ENCODE results near the gene SKIC2. TPM values are rescaled to one million over a fixed set of nuclear protein-coding genes. Genes with fewer than 3 reads are reported as not detected.
"Not testable (repeated sequence)": the region's sequence is repeated elsewhere in the genome, so short reads cannot be mapped to it uniquely, and the experiment has no call there.

The SKIC2 gene
- total RNA-seq, 4 donors from 2014 or later = 52.8 to 173 (median 71.3) TPM

- H3K36me3 ChIP-seq; H3K9me3 ChIP-seq; H3K4me3 ChIP-seq; DNase-seq; in situ Hi-C loops (cut with MboI; ENCODE audit: low pct_ligation_motif_present in 1 of 4, low pct_unique_long_range_greater_than_20kb in 1 of 4, low sequenced_read_pairs in 3 of 4); intact Hi-C loops (cut with DNase I; ENCODE audit: low total_unique reads); H3K27ac ChIP-seq; H3K4me1 ChIP-seq; H3K27me3 ChIP-seq: not testable (repeated sequence)
- 100% methylated on average over 1 of the region's 12 CpGs; no CpG with 5 or more reads in 1 of the 2 donors for WGBS, 2 donors (ENCODE audit: low coverage in 1 of 2)
Observed at GRCh38 chr6:32009537-32009936, 50.6 kb downstream of the SKIC2 start.

GRCh38 chr6:32010856-32011530 lies 52.0 kb downstream of the SKIC2 start:
- in situ Hi-C loops (cut with MboI; ENCODE audit: low pct_ligation_motif_present in 1 of 4, low pct_unique_long_range_greater_than_20kb in 1 of 4, low sequenced_read_pairs in 3 of 4); intact Hi-C loops (cut with DNase I; ENCODE audit: low total_unique reads): not testable (repeated sequence)

GRCh38 chr6:32012941-32013617 lies 54.1 kb downstream of the SKIC2 start:
- in situ Hi-C loops (cut with MboI; ENCODE audit: low pct_ligation_motif_present in 1 of 4, low pct_unique_long_range_greater_than_20kb in 1 of 4, low sequenced_read_pairs in 3 of 4); intact Hi-C loops (cut with DNase I; ENCODE audit: low total_unique reads); DNase-seq; H3K27me3 ChIP-seq; H3K9me3 ChIP-seq; H3K4me1 ChIP-seq; H3K27ac ChIP-seq; H3K36me3 ChIP-seq; H3K4me3 ChIP-seq: not testable (repeated sequence)
- 92% methylated on average over 17 of the region's 17 CpGs; no CpG with 5 or more reads in 1 of the 2 donors for WGBS, 2 donors (ENCODE audit: low coverage in 1 of 2)

More at GRCh38 chr6:32010856-32011530, 52.0 kb downstream of the SKIC2 start:
- not testable (repeated sequence) for H3K4me3 ChIP-seq, H3K27me3 ChIP-seq, H3K27ac ChIP-seq, H3K4me1 ChIP-seq, H3K9me3 ChIP-seq, DNase-seq, H3K36me3 ChIP-seq
- WGBS, 2 donors (ENCODE audit: low coverage in 1 of 2) = no CpG with 5 or more reads among the region's 27 CpGs

- H3K36me3 ChIP-seq; H3K27me3 ChIP-seq; H3K27ac ChIP-seq; H3K4me3 ChIP-seq; H3K9me3 ChIP-seq; H3K4me1 ChIP-seq; in situ Hi-C loops (cut with MboI; ENCODE audit: low pct_ligation_motif_present in 1 of 4, low pct_unique_long_range_greater_than_20kb in 1 of 4, low sequenced_read_pairs in 3 of 4); DNase-seq; intact Hi-C loops (cut with DNase I; ENCODE audit: low total_unique reads): not testable (repeated sequence)
- no CpG with 5 or more reads among the region's 5 CpGs for WGBS, 2 donors (ENCODE audit: low coverage in 1 of 2)
Observed at GRCh38 chr6:32013738-32014137, 54.8 kb downstream of the SKIC2 start.

- WGBS, 2 donors (ENCODE audit: low coverage in 1 of 2) = no CpG with 5 or more reads among the region's 6 CpGs
- intact Hi-C loops (cut with DNase I; ENCODE audit: low total_unique reads) = not testable (repeated sequence)
Observed at GRCh38 chr6:32014547-32014946, 55.6 kb downstream of the SKIC2 start, which contains the start of gene C4B. C4B (plus strand) TSS chr6:32014795; CDS start chr6:32014846, 51 bp downstream.

More at GRCh38 chr6:32014547-32014946, 55.6 kb downstream of the SKIC2 start, which contains the start of gene C4B:
- H3K9me3 ChIP-seq; in situ Hi-C loops (cut with MboI; ENCODE audit: low pct_ligation_motif_present in 1 of 4, low pct_unique_long_range_greater_than_20kb in 1 of 4, low sequenced_read_pairs in 3 of 4); H3K4me1 ChIP-seq; DNase-seq; H3K4me3 ChIP-seq; H3K36me3 ChIP-seq; H3K27me3 ChIP-seq; H3K27ac ChIP-seq: not testable (repeated sequence)

Small RNA genes within 50 kb of the gene (small RNA-seq; reads per million reads assigned to genes)
- gene AL645922.1 = 0 reads per million in 4 donors

Other genes starting within 250 kb of the SKIC2 start
- not detected for gene LY6G6D, start 243.8 kb upstream of the SKIC2 start, total RNA-seq
- not detected for gene LY6G6C, start 237.4 kb upstream of the SKIC2 start, total RNA-seq
- gene MPIG6B, start 235.8 kb upstream of the SKIC2 start, total RNA-seq = under 1 TPM in 1 of 4 donors, not detected in 3; 0.16 TPM
- gene DDAH2, start 229.9 kb upstream of the SKIC2 start, total RNA-seq = 100 to 1,000 TPM in 3 of 4 donors, 10 to 100 TPM in 1; 78.3 to 148 (median 107) TPM
- 100 to 1,000 TPM; 253 to 375 (median 362) TPM for gene CLIC1, start 222.6 kb upstream of the SKIC2 start, total RNA-seq
- 100 to 1,000 TPM in 1 of 4 donors, 10 to 100 TPM in 3; 16.5 to 159 (median 43.9) TPM for gene MSH5, start 219.2 kb upstream of the SKIC2 start, total RNA-seq
- gene SAPCD1, start 196.5 kb upstream of the SKIC2 start, total RNA-seq = 10 to 100 TPM in 1 of 4 donors, 1 to 10 TPM in 1, not detected in 2; 3.3 to 11.1 TPM
- 10 to 100 TPM in 2 of 4 donors, 1 to 10 TPM in 2; 7.6 to 22.1 (median 9.6) TPM for gene VWA7, start 181.8 kb upstream of the SKIC2 start, total RNA-seq
- 10 to 100 TPM; 18.0 to 54.7 (median 31.1) TPM for gene VARS1, start 163.4 kb upstream of the SKIC2 start, total RNA-seq
- gene LSM2, start 152.2 kb upstream of the SKIC2 start, total RNA-seq = 10 to 100 TPM; 23.5 to 43.0 (median 34.8) TPM
- gene HSPA1L, start 143.9 kb upstream of the SKIC2 start, total RNA-seq = under 1 TPM in 2 of 4 donors, not detected in 2; 0.64 to 0.68 TPM
- 100 to 1,000 TPM; 192 to 247 (median 221) TPM for gene HSPA1A, start 143.6 kb upstream of the SKIC2 start, total RNA-seq
- gene HSPA1B, start 131.4 kb upstream of the SKIC2 start, total RNA-seq = 100 to 1,000 TPM; 104 to 471 (median 278) TPM
- gene NEU1, start 96.4 kb upstream of the SKIC2 start, total RNA-seq = 10 to 100 TPM; 21.1 to 88.7 (median 65.4) TPM
- 100 to 1,000 TPM; 149 to 734 (median 395) TPM for gene SLC44A4, start 80.2 kb upstream of the SKIC2 start, total RNA-seq
- gene EHMT2, start 61.5 kb upstream of the SKIC2 start, total RNA-seq = 10 to 100 TPM; 25.9 to 33.3 (median 27.9) TPM
- 1 to 10 TPM in 1 of 4 donors, under 1 TPM in 3; 0.14 to 1.3 (median 0.77) TPM for gene ZBTB12, start 57.1 kb upstream of the SKIC2 start, total RNA-seq
- 1 to 10 TPM; 4.6 to 9.4 (median 7.5) TPM for gene C2, start 31.5 kb upstream of the SKIC2 start, total RNA-seq
- gene CFB, start 13.1 kb upstream of the SKIC2 start, total RNA-seq = 10 to 100 TPM in 3 of 4 donors, 1 to 10 TPM in 1; 9.0 to 59.7 (median 39.6) TPM
- gene NELFE, start 204 bp upstream of the SKIC2 start, total RNA-seq = 100 to 1,000 TPM in 1 of 4 donors, 10 to 100 TPM in 3; 59.2 to 114 (median 88.0) TPM
- 10 to 100 TPM; 17.5 to 29.9 (median 20.9) TPM for gene DXO, start 13.0 kb downstream of the SKIC2 start, total RNA-seq
- 100 to 1,000 TPM in 1 of 4 donors, 10 to 100 TPM in 3; 16.9 to 210 (median 33.6) TPM for gene C4A, start 22.9 kb downstream of the SKIC2 start, total RNA-seq
- 100 to 1,000 TPM in 1 of 4 donors, 10 to 100 TPM in 3; 20.3 to 137 (median 64.0) TPM for gene C4B, start 55.6 kb downstream of the SKIC2 start, total RNA-seq
- under 1 TPM in 3 of 4 donors, not detected in 1; 0.27 to 0.64 (median 0.40) TPM for gene CYP21A2, start 79.2 kb downstream of the SKIC2 start, total RNA-seq
- 100 to 1,000 TPM in 1 of 4 donors, 10 to 100 TPM in 3; 47.7 to 205 (median 66.2) TPM for gene TNXB, start 150.2 kb downstream of the SKIC2 start, total RNA-seq
- 100 to 1,000 TPM in 2 of 4 donors, 10 to 100 TPM in 2; 59.0 to 139 (median 98.5) TPM for gene ATF6B, start 169.1 kb downstream of the SKIC2 start, total RNA-seq
- 1 to 10 TPM in 2 of 4 donors, not detected in 2; 3.0 to 3.3 TPM for gene FKBPL, start 171.1 kb downstream of the SKIC2 start, total RNA-seq
- gene PRRT1, start 192.8 kb downstream of the SKIC2 start, total RNA-seq = 1 to 10 TPM in 2 of 4 donors, not detected in 2; 2.4 to 2.7 TPM
- gene PPT2, start 195.0 kb downstream of the SKIC2 start, total RNA-seq = 10 to 100 TPM; 13.1 to 80.0 (median 28.1) TPM
- 10 to 100 TPM in 3 of 4 donors, 1 to 10 TPM in 1; 2.6 to 79.4 (median 16.2) TPM for gene EGFL8, start 205.4 kb downstream of the SKIC2 start, total RNA-seq
- 10 to 100 TPM; 17.9 to 67.2 (median 50.1) TPM for gene AGPAT1, start 216.9 kb downstream of the SKIC2 start, total RNA-seq
- gene RNF5, start 219.2 kb downstream of the SKIC2 start, total RNA-seq = 100 to 1,000 TPM in 3 of 4 donors, 10 to 100 TPM in 1; 36.0 to 212 (median 120) TPM
- gene AGER, start 225.1 kb downstream of the SKIC2 start, total RNA-seq = 1 to 10 TPM; 1.1 to 9.0 (median 2.7) TPM
- gene PBX2, start 231.0 kb downstream of the SKIC2 start, total RNA-seq = 10 to 100 TPM; 34.4 to 87.5 (median 41.3) TPM
- gene GPSM3, start 233.5 kb downstream of the SKIC2 start, total RNA-seq = 1 to 10 TPM in 3 of 4 donors, under 1 TPM in 1; 1.00 to 8.6 (median 6.7) TPM

All from transverse colon (tissue), 4 donors.